H9 (cell line): ENCODE measurements around the gene GGA3. TPM values are rescaled to one million over a fixed set of nuclear protein-coding genes. Genes with fewer than 3 reads are reported as not detected.

Experiments used
- DNase-seq: peaks from one replicate; pipeline ENCODE4 v3.0.0-alpha.2; 2017
- H2AFZ ChIP-seq: one replicate; pipeline ENCODE4 v1.6.1; 2013; ENCODE audit warnings: mild to moderate bottlenecking, low read length, control low read depth, moderate library complexity
- H2AK5ac ChIP-seq: 2 replicates; pipeline ENCODE4 v1.6.1; 2013; ENCODE audit warnings: low read length, control low read depth, mixed read lengths; ENCODE audit not compliant: insufficient read length
- H2BK120ac ChIP-seq: one replicate; pipeline ENCODE4 v1.6.1; 2013; ENCODE audit warnings: low read depth, mild to moderate bottlenecking, low read length, control low read depth, inconsistent platforms; ENCODE audit not compliant: poor library complexity, severe bottlenecking
- H2BK12ac ChIP-seq: 2 replicates; pipeline ENCODE4 v1.6.1; 2013; ENCODE audit warnings: low read length, control low read depth, mixed read lengths, low read depth; ENCODE audit not compliant: insufficient read length
- H2BK15ac ChIP-seq: 2 replicates; pipeline ENCODE4 v1.6.1; 2013; ENCODE audit warnings: low read depth, low read length, control low read depth
- H2BK20ac ChIP-seq: one replicate; pipeline ENCODE4 v1.6.1; 2013; ENCODE audit warnings: low read depth, mild to moderate bottlenecking, low read length, control low read depth, inconsistent platforms; ENCODE audit not compliant: poor library complexity, severe bottlenecking
- H2BK5ac ChIP-seq: 2 replicates; pipeline ENCODE4 v1.6.1; 2013; ENCODE audit warnings: low read length, control low read depth, mixed read lengths; ENCODE audit not compliant: insufficient read length
- H3K14ac ChIP-seq: 2 replicates; pipeline ENCODE4 v1.6.1; 2013; ENCODE audit warnings: low read length, control low read depth; ENCODE audit not compliant: insufficient read depth
- H3K18ac ChIP-seq: 2 replicates; pipeline ENCODE4 v1.6.1; 2013; ENCODE audit warnings: low read depth, mild to moderate bottlenecking, mixed read lengths, low read length, control low read depth; ENCODE audit not compliant: insufficient read length
- H3K23ac ChIP-seq: 2 replicates; pipeline ENCODE4 v1.6.1; 2013; ENCODE audit warnings: low read length, control low read depth, mixed read lengths, low read depth; ENCODE audit not compliant: insufficient read length
- H3K23me2 ChIP-seq: 2 replicates; pipeline ENCODE4 v1.6.1; 2013; ENCODE audit warnings: low read depth, mild to moderate bottlenecking, mixed read lengths, low read length, control low read depth; ENCODE audit not compliant: insufficient read length, poor library complexity, severe bottlenecking
- H3K27ac ChIP-seq: 2 replicates; pipeline ENCODE4 v1.5.1; 2013; ENCODE audit warnings: low read length, control low read depth, mixed read lengths, low read depth; ENCODE audit not compliant: insufficient read length
- H3K27me3 ChIP-seq: 2 replicates; pipeline ENCODE4 v1.6.1; 2013; ENCODE audit warnings: low read length, control low read depth, inconsistent platforms; ENCODE audit not compliant: insufficient read depth
- H3K4ac ChIP-seq: 2 replicates; pipeline ENCODE4 v1.6.1; 2013; ENCODE audit warnings: low read depth, mild to moderate bottlenecking, control low read depth, inconsistent platforms, low read length, moderate library complexity
- H3K4me1 ChIP-seq: 2 replicates; pipeline ENCODE4 v1.6.1; 2013; ENCODE audit warnings: low read length, control low read depth, inconsistent platforms; ENCODE audit not compliant: insufficient read depth
- H3K4me2 ChIP-seq: 2 replicates; pipeline ENCODE4 v1.6.1; 2013; ENCODE audit warnings: low read length, control low read depth, mixed read lengths; ENCODE audit not compliant: insufficient read length, insufficient read depth
- H3K56ac ChIP-seq: 2 replicates; pipeline ENCODE4 v1.6.1; 2013; ENCODE audit warnings: low read depth, mild to moderate bottlenecking, mixed read lengths, low read length, control low read depth; ENCODE audit not compliant: insufficient read length
- H3K79me1 ChIP-seq: 2 replicates; pipeline ENCODE4 v1.6.1; 2013; ENCODE audit warnings: low read depth, mild to moderate bottlenecking, moderate library complexity, low read length, control low read depth, inconsistent platforms; ENCODE audit not compliant: insufficient read depth, poor library complexity, severe bottlenecking
- H3K79me2 ChIP-seq: 2 replicates; pipeline ENCODE4 v1.6.1; 2013; ENCODE audit warnings: low read length, control low read depth, inconsistent platforms; ENCODE audit not compliant: insufficient read depth
- H3K9ac ChIP-seq: 2 replicates; pipeline ENCODE4 v1.6.1; 2013; ENCODE audit warnings: low read length, control low read depth, mixed read lengths; ENCODE audit not compliant: insufficient read length; ENCODE audit errors: extremely low read depth
- H3K9me3 ChIP-seq: one replicate; pipeline ENCODE4 v1.6.1; 2013; ENCODE audit warnings: low read depth, low read length, inconsistent platforms; ENCODE audit not compliant: control insufficient read depth
- H3T11ph ChIP-seq: one replicate; pipeline ENCODE4 v1.6.1; 2013; ENCODE audit warnings: mild to moderate bottlenecking, low read length, control low read depth, inconsistent platforms
- H4K20me1 ChIP-seq: one replicate; pipeline ENCODE4 v1.6.1; 2013; ENCODE audit not compliant: control insufficient read depth, insufficient read length, insufficient read depth
- H4K5ac ChIP-seq: 2 replicates; pipeline ENCODE4 v1.6.1; 2013; ENCODE audit warnings: low read depth, mild to moderate bottlenecking, mixed read lengths, low read length, control low read depth; ENCODE audit not compliant: insufficient read length
- H4K8ac ChIP-seq: replicated peaks from 2 replicates; pipeline ENCODE4 v1.6.1; 2013; ENCODE audit warnings: low read length, control low read depth, mixed read lengths, low read depth; ENCODE audit not compliant: insufficient read length
- H4K91ac ChIP-seq: 2 replicates; pipeline ENCODE4 v1.6.1; 2013; ENCODE audit warnings: low read depth, mild to moderate bottlenecking, moderate library complexity, mixed read lengths, low read length, control low read depth; ENCODE audit not compliant: insufficient read length
- H3K27ac Mint-ChIP-seq, 3 experiments: 2 replicates in 2 of 3; 3 replicates in 1 of 3; pipeline ENCODE4 v1.8.0; 2020 to 2021; ENCODE audit warnings: mixed read lengths in 3 of 3, mild to moderate bottlenecking in 1 of 3, moderate library complexity in 1 of 3
- H3K27me3 Mint-ChIP-seq: 2 replicates; pipeline ENCODE4 v1.8.0; 2021; ENCODE audit warnings: low read depth, mild to moderate bottlenecking, moderate library complexity, mixed read lengths
- H3K36me3 Mint-ChIP-seq, 3 experiments: 2 replicates in 2 of 3; 3 replicates in 1 of 3; pipeline ENCODE4 v1.8.0; 2020 to 2021; ENCODE audit warnings: low read depth in 3 of 3, mixed read lengths in 3 of 3; ENCODE audit not compliant: insufficient read depth in 1 of 3
- H3K4me1 Mint-ChIP-seq, 2 experiments: 2 replicates each; pipeline ENCODE4 v1.8.0; 2020; ENCODE audit warnings: mixed read lengths in 2 of 2
- H3K4me3 Mint-ChIP-seq, 2 experiments: 2 replicates in 1 of 2; 3 replicates in 1 of 2; pipeline ENCODE4 v1.8.0; 2020 to 2021; ENCODE audit warnings: mild to moderate bottlenecking in 2 of 2, mixed read lengths in 2 of 2, moderate library complexity in 1 of 2
- H3K9me3 Mint-ChIP-seq, 2 experiments: 2 replicates in 1 of 2; 3 replicates in 1 of 2; pipeline ENCODE4 v1.8.0; 2020; ENCODE audit warnings: mild to moderate bottlenecking in 2 of 2, mixed read lengths in 2 of 2, moderate library complexity in 1 of 2
- WGBS: extraction: QIAGEN DNeasy Blood & Tissue Kit; methylation state at CpG from one replicate; pipeline ENCODE4 v1.1.7; 2013; ENCODE audit warnings: missing lambda C conversion rate, low lambda C conversion rate, mixed read lengths; ENCODE audit not compliant: insufficient read length; ENCODE audit errors: extremely low coverage; 5-methylcytosine and 5-hydroxymethylcytosine counted together
- total RNA-seq: library from RNA; stranded (reverse); gene quantifications from 2 replicates; pipeline ENCODE4 v1.2.1, GENCODE V29; 2021
- TF ChIP-seq, protein P1 (sequence below): fragments of 200-600 bp; sonication (generic); conservative IDR thresholded peaks from 3 replicates; pipeline ENCODE4 v1.8.0; 2021; ENCODE audit warnings: antibody characterized with exemption, mild to moderate bottlenecking

Gene GGA3
- total RNA-seq, 1 experiment from 2014 or later, result 50.3 TPM

DNA sequence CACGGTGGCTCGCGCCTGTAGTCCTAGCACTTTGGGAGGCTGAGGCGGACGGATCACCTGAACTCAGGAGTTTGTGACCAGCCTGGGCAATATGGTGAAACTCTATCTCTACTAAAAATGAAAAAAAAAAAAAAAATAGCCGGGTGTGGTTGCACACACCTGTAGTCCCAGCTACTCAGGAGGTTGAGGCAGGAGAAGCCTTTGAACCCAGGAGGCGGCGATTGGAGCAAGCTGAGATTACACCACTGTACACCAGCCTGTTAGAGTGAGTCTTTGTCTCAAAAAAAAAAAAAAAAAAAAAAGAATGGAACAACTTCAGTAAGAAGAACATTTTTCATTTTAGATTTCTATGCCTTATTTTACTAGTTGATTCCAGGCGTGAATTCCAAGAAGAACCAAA lies 53.2 kb downstream of the GGA3 start:
- Histone ChIP-seq H2BK15ac (no peak overlapping the region), H3K4ac (no peak overlapping the region), H3K23me2 (peaks cover 6% of the 10 kb centered on the region), H3K9ac (no peak overlapping the region), H4K91ac (no peak overlapping the region), H4K20me1 (no peaks in the 10 kb centered on the region), H3K56ac (no peak overlapping the region), H2BK20ac (no peak overlapping the region), H3T11ph (no peak overlapping the region), H3K79me1 (no peaks in the 10 kb centered on the region), H2AFZ (no peak overlapping the region), H3K4me2 (no peak overlapping the region), H3K23ac (no peak overlapping the region), H3K18ac (no peak overlapping the region), H2BK5ac (no peak overlapping the region), H2BK120ac (no peak overlapping the region), H3K27me3 (no peaks in the 10 kb centered on the region), H4K5ac (no peak overlapping the region), H3K4me1 (no peaks in the 10 kb centered on the region), H2AK5ac (no peak overlapping the region), H3K14ac (no peak overlapping the region), H3K9me3 (no peaks in the 10 kb centered on the region), H2BK12ac (no peak overlapping the region), H3K79me2 (peaks cover 9% of the 10 kb centered on the region), H4K8ac (no peak overlapping the region), H3K27ac (no peak overlapping the region)
- H3K27me3 Mint-ChIP-seq, result no peaks in the 10 kb centered on the region; the same call in 1 of the 2 replicates
- H3K27ac Mint-ChIP-seq, result no peak overlapping the region
- WGBS, result no CpG with 5 or more reads among the region's 9 CpGs
- TF ChIP-seq, protein P1, sequence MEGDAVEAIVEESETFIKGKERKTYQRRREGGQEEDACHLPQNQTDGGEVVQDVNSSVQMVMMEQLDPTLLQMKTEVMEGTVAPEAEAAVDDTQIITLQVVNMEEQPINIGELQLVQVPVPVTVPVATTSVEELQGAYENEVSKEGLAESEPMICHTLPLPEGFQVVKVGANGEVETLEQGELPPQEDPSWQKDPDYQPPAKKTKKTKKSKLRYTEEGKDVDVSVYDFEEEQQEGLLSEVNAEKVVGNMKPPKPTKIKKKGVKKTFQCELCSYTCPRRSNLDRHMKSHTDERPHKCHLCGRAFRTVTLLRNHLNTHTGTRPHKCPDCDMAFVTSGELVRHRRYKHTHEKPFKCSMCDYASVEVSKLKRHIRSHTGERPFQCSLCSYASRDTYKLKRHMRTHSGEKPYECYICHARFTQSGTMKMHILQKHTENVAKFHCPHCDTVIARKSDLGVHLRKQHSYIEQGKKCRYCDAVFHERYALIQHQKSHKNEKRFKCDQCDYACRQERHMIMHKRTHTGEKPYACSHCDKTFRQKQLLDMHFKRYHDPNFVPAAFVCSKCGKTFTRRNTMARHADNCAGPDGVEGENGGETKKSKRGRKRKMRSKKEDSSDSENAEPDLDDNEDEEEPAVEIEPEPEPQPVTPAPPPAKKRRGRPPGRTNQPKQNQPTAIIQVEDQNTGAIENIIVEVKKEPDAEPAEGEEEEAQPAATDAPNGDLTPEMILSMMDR, result no peak
- peaks cover 26 to 49% (median 46%) of the 10 kb centered on the region in 3 experiments; a peak in 6 of 7 replicates for H3K36me3 Mint-ChIP-seq
- peak overlapping the region; percentile 31 to 62 for H3K4me3 Mint-ChIP-seq
- no peak for DNase-seq
- no peaks in the 10 kb centered on the region for H3K9me3 Mint-ChIP-seq
- H3K4me1 Mint-ChIP-seq, result peaks cover 5 to 10% of the 10 kb centered on the region in 2 experiments
